GM18909 (cell line): ENCODE results near the gene FAM209A.
"Not testable (repeated sequence)": the region's sequence is repeated elsewhere in the genome, so short reads cannot be mapped to it uniquely, and the experiment has no call there.

Source experiments
- ATAC-seq: cut with Tn5 transposase; IDR thresholded peaks from one replicate; pipeline ENCODE4 v1.9.1; 2021; ENCODE audit warnings: mild to moderate bottlenecking; ENCODE audit not compliant: unreplicated experiment, poor library complexity

Gene FAM209A

GRCh38 chr20:56524444-56524843 is at the start of gene FAM209A:
Gene FAM209A, plus strand, starts transcription at chr20:56524744. Its CDS starts 65 bp downstream, at chr20:56524809.
- not testable (repeated sequence) for ATAC-seq

- ATAC-seq, result no peak
These were observed 40.6 kb upstream of the FAM209A start for GRCh38 chr20:56483970-56484369.

GRCh38 chr20:56487216-56487615 is 37.3 kb upstream of the FAM209A start:
- no peak for ATAC-seq

- ATAC-seq, result no peak
These were observed 36.0 kb upstream of the FAM209A start for GRCh38 chr20:56488566-56488965.

- no peak for ATAC-seq
These were observed 23.4 kb upstream of the FAM209A start for GRCh38 chr20:56501116-56501515.

- no peak for ATAC-seq
These were observed 20.6 kb upstream of the FAM209A start for GRCh38 chr20:56503916-56504315.

- ATAC-seq, result peak; percentile 47
These were observed 20.1 kb upstream of the FAM209A start for GRCh38 chr20:56504373-56505005.

GRCh38 chr20:56506103-56506502 is 18.4 kb upstream of the FAM209A start:
- no peak for ATAC-seq

- ATAC-seq, result no peak
These were observed 12.6 kb upstream of the FAM209A start for GRCh38 chr20:56511926-56512325.

GRCh38 chr20:56513161-56514150 is 11.1 kb upstream of the FAM209A start:
- no peak for ATAC-seq

- no peak for ATAC-seq
These were observed 7.9 kb upstream of the FAM209A start for GRCh38 chr20:56516631-56517030.

- no peak for ATAC-seq
These were observed 7.3 kb upstream of the FAM209A start for GRCh38 chr20:56517211-56517610.

GRCh38 chr20:56517641-56518040 is 6.9 kb upstream of the FAM209A start:
- ATAC-seq, result no peak

GRCh38 chr20:56518126-56518525 is 6.4 kb upstream of the FAM209A start:
- no peak for ATAC-seq

- ATAC-seq, result no peak
These were observed 5.7 kb upstream of the FAM209A start for GRCh38 chr20:56518721-56519398.

- ATAC-seq, result no peak
These were observed 5.0 kb upstream of the FAM209A start for GRCh38 chr20:56519551-56519950.

GRCh38 chr20:56520180-56520579 is 4.4 kb upstream of the FAM209A start:
- ATAC-seq, result no peak

- ATAC-seq, result not testable (repeated sequence)
These were observed 3.7 kb upstream of the FAM209A start for GRCh38 chr20:56520746-56521354.

- no peak for ATAC-seq
These were observed 2.2 kb upstream of the FAM209A start for GRCh38 chr20:56522311-56522710.

- ATAC-seq, result no peak
These were observed 3.0 kb downstream of the FAM209A start for GRCh38 chr20:56527521-56527920.
